DMS 273 (cell line): ENCODE results near the gene OSCAR.
"Not testable (repeated sequence)": the region's sequence is repeated elsewhere in the genome, so short reads cannot be mapped to it uniquely, and the experiment has no call there.

Experiments used
- DNase-seq: peaks from one replicate; lab custom pipeline; 2025; ENCODE audit not compliant: unreplicated experiment; lab: John Stamatoyannopoulos, UW

Gene OSCAR

GRCh38 chr19:54127688-54128440 lies 27.3 kb upstream of the OSCAR start:
- no peak for DNase-seq

- no peak for DNase-seq
Observed at GRCh38 chr19:54125713-54126112, 25.1 kb upstream of the OSCAR start.

- DNase-seq, result no peak
Observed at GRCh38 chr19:54124393-54124792, 23.8 kb upstream of the OSCAR start.

GRCh38 chr19:54123682-54124081 lies 23.1 kb upstream of the OSCAR start:
- no peak for DNase-seq

GRCh38 chr19:54121259-54121658 lies 20.7 kb upstream of the OSCAR start:
- no peak for DNase-seq

- peak; percentile 99 for DNase-seq
Observed at GRCh38 chr19:54115109-54116063, 14.8 kb upstream of the OSCAR start, which contains the start of the genes PRPF31 and TFPT. PRPF31 (plus strand) TSS chr19:54115754; CDS start chr19:54118279, 2,525 bp downstream. TFPT (minus strand) TSS chr19:54115657; CDS start chr19:54115269, 388 bp downstream.

GRCh38 chr19:54114340-54115108 lies 13.9 kb upstream of the OSCAR start:
- DNase-seq, result peak; percentile 65

GRCh38 chr19:54109651-54110050 lies 9.0 kb upstream of the OSCAR start:
- peak; percentile 26 for DNase-seq

- DNase-seq, result no peak
Observed at GRCh38 chr19:54108496-54108895, 7.9 kb upstream of the OSCAR start.

- no peak for DNase-seq
Observed at GRCh38 chr19:54107876-54108490, 7.4 kb upstream of the OSCAR start.

GRCh38 chr19:54106716-54107115 lies 6.1 kb upstream of the OSCAR start:
- DNase-seq, result no peak

GRCh38 chr19:54105796-54106195 lies 5.2 kb upstream of the OSCAR start:
- DNase-seq, result no peak

- DNase-seq, result no peak
Observed at GRCh38 chr19:54104998-54105715, 4.6 kb upstream of the OSCAR start.

GRCh38 chr19:54102421-54103169 lies 2.0 kb upstream of the OSCAR start, which contains the start of gene NDUFA3:
NDUFA3 (plus strand) TSS chr19:54102855; CDS start chr19:54102879, 24 bp downstream.
- peak; percentile 99 for DNase-seq

- DNase-seq, result not testable (repeated sequence)
Observed at GRCh38 chr19:54099903-54100255, 724 bp downstream of the OSCAR start.

GRCh38 chr19:54099190-54099902 lies 1.3 kb downstream of the OSCAR start:
- DNase-seq, result no peak

GRCh38 chr19:54096617-54097106 lies 3.9 kb downstream of the OSCAR start:
- peak; percentile 36 for DNase-seq

- DNase-seq, result peak; percentile 72
Observed at GRCh38 chr19:54095859-54096616, 4.6 kb downstream of the OSCAR start.
